Activated T-cell treated with anti-CD3 and anti-CD28 coated beads for 48 hours (primary cell): ENCODE measurements around the gene CDH22.

Source experiments
- DNase-seq: peaks from one replicate; pipeline ENCODE4 v3.0.0-alpha.2; 2020; ENCODE audit warnings: low read depth

Gene CDH22

GRCh38 chr20:46169245-46170171 lies 138.8 kb downstream of the CDH22 start:
- no peak for DNase-seq

GRCh38 chr20:46168438-46168837 lies 139.9 kb downstream of the CDH22 start:
- no peak for DNase-seq

- DNase-seq, result no peak
Observed at GRCh38 chr20:46167080-46167479, 141.2 kb downstream of the CDH22 start.

DNA sequence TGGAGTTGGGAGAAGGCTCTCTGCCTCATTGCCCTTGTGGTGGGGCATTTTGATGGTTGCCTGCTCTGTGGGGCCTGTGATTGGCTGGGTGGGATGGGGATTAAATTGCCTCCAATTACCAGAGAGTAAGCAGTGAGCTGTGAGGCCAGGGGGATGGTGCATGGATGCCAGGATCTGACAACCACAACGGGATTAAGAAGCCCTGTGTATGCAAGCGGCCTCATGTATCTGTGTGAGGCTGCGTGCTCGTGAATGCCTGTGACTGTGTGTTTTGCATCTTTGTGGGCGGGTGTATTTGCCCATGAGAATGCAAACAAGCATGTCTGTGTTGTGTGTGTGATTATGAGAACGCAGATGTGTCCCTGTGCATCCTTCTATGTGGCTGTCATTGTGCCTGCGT lies 144.0 kb downstream of the CDH22 start:
- no peak for DNase-seq

DNA sequence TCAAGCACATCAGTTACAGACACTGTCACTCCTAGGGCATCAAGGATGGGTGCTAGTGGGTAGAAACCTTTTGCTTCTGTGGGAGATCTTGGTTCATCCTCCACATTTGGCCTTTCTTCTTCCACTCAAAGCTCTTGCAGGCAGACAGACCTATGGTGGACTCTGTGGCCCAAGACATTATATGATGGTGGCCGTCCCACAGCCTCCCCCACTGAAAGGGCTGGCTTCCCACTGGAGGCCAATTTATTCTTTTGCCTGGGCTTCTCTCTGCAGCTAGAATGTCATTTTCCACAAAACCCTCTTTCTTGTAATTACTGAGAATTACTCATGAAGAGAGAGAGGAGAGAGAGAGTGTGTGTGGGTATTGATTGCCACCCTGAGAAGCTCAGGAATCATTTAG lies 146.4 kb downstream of the CDH22 start:
- DNase-seq, result no peak

DNA sequence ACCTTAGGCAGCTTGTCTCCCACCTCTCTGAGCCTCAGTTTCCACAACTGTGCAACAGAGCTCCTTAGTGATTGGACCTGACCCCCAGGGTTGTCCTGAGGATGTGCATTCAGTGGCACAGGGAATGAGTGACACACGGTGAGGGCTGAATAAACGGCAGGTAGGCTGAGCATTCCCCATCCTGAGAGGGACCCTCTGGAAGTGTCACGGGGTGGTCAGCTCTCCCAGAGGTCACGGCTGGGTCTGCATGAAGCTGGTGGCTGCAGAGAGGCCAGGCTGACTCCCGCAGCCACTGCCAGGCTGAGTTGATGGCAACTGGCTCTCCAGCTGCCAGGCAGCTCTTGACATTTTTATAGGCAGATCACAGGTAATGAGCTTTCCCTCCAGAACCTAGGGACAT lies 147.6 kb downstream of the CDH22 start:
- DNase-seq, result no peak

- no peak for DNase-seq
Observed at GRCh38 chr20:46159101-46159897, 149.0 kb downstream of the CDH22 start.

DNA sequence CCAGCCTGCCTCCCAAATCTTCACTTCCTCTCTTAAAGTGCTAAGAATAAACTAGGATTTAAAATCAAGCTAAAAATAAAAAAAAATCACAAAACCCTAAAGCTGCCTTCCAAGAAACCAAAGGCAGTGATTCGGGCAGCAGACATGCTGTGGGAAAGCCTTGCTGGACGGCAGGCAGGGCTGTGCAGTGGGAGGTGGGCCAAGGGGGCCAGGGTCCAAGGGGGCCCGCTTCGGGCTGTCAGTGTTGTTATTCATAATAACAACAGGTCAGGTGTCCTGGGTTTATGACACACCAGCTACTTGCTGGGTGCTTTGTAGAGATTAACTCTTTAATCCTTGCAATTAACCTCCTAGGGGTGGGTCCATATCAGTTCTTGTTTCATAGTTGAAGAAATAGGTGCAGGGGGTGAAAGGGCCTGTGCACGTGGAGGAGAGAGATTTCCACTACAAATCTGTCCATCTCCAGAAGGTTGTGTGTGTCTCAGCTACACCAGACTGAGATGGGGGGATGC lies 149.8 kb downstream of the CDH22 start:
- DNase-seq, result no peak

GRCh38 chr20:46157625-46158024 lies 150.7 kb downstream of the CDH22 start:
- no peak for DNase-seq

- DNase-seq, result no peak
Observed at GRCh38 chr20:46157076-46157592, 151.2 kb downstream of the CDH22 start.

GRCh38 chr20:46156065-46156464 lies 152.2 kb downstream of the CDH22 start:
- DNase-seq, result no peak

DNA sequence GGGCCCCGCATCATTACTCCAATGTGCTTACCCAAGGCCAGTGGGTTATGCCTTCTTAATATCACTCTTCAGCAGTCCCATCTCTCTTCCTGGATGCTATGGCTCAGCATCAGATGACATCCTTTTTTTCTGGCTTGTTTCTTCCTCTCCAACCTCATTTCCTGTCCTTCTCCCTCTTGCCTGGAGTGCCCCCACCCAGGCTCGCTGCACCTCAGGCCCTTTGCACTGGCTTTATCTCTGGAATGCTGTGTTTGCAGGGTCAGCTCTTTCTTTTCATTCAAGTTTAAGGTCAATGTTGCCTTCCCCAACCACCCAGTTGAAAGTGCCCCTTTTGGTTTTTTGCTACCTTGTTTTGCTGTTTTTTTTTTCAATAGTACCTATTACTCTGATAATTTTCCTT lies 153.5 kb downstream of the CDH22 start:
- no peak for DNase-seq

- DNase-seq, result no peak
Observed at GRCh38 chr20:46154305-46154704, 154.0 kb downstream of the CDH22 start.

DNA sequence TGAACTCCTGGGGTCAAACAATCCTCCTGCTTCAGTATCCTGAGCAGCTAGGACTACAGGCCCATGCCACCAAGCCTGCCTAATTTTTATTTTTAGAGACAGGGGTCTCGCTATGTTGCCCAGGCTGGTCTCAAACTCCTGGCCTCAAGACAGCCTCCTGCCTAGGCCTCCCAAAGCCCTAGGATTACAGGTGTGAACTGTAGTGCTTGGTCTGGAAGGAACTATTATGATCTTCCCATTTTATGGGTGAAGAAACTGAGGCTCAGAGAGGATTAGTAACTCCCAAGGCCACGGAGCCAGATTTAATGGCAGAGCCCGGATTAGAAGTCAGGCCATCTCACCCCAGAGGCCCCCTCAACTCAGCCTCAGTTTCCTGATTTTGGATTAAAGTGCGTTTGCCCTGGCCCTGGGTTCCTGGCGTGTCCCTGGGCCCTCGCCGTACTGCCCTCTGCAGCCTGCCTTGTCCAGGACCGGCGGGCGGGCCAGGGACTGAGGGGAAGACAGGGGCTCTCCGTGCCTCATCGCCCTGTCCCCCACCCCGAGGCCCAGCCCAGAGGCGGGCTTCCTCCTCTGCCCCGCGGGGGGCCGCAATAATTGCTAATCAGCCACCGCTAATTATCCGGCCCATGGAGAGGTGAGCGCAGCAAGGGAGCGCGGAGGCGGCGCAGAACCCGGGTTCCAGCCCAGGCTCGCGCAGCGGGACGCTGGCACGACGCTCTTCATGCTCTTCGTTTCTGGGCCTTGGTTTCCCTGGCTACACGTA lies 155.3 kb downstream of the CDH22 start:
- DNase-seq, result no peak

GRCh38 chr20:46151936-46152335 lies 156.4 kb downstream of the CDH22 start:
- DNase-seq, result peak; percentile 14

DNA sequence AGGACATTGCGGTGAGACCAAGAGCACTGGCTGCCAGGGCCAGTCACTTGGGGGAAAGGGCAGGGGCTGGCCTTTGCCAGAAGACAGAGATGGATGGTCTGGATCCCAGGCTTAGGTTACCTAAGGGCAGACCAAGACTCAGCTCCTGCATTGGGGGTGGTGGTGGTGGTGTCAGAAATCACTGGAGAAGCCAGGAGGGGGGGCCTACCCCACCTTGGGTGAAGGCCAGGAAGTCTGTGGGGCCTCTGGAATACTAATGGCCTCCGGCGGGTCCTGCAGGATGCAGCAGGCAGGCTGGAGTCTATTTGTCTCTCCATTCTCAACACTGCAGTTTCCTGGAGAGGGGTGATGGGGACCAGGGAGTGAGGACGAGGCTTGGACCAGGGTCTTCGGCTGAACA lies 157.4 kb downstream of the CDH22 start:
- no peak for DNase-seq

DNA sequence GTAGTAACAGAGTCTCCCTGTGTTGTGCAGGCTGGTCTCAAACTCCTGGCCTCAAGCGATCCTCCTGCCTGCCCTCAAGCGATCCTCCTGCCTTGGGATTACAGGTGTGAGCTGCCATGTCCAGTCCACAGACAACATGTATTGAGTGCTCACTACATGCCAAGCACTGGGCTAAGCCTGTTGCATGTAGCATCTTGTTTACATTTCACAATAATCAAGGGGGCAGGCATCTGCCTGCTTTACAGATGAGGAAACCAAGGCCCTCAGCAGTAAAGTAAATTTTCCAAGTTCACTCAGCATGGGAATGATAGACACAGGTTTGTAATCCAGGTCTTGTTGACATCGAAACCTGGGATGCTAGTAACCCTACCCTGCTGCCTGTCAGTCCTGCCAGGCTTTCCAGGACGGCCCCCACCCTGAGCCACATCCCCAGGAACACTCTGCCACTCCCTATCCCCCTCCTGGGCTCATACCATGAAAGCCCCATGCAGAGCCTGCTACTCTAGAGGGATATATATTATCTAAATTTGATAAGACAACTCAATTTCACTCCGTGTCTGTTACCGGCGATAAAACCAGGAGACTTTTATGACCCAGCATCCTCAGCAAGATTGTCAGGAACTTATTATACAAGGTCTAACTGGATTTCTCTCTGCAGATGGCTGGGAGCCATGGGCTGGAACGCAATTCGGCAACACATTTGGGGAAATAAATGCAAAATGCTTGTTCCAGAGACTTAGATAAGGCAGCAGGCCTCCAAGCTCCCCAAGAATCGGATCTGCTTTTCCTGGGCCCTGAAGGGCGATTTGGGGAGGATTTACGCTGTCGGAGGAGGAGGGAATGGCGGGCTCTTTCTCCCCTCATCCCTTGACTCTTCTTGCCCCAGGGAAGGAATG lies 159.7 kb downstream of the CDH22 start:
- DNase-seq, result no peak

- no peak for DNase-seq
Observed at GRCh38 chr20:46145713-46146112, 162.6 kb downstream of the CDH22 start.

DNA sequence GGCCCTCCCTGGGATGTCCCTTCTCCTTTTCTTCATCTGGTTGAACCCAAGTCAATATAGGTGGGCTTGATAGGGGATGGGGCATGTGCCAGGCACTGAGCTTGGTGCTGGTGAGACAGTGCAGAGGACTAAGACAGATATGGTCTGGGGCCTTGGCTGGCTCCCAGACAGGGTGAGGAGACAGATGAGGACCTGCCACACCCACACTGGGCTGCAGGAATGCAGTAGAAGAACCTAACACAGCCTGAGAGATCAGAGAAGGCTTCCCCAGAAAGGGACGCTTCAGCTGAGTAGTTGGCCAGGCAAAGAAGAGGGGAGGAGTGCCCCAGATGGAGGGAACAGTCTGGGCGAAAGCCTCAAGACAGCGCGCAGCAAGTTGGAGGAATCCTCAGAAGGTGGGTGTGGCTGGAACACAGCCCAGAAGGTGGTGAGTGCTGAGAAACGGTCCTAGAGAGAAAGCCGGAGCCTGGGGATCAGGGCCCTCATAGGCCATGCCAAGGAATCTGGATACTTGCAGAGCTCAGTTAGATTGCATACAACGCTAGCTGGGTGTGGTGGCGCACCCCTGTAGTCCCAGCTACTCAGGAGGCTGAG lies 163.8 kb downstream of the CDH22 start:
- no peak for DNase-seq

DNA sequence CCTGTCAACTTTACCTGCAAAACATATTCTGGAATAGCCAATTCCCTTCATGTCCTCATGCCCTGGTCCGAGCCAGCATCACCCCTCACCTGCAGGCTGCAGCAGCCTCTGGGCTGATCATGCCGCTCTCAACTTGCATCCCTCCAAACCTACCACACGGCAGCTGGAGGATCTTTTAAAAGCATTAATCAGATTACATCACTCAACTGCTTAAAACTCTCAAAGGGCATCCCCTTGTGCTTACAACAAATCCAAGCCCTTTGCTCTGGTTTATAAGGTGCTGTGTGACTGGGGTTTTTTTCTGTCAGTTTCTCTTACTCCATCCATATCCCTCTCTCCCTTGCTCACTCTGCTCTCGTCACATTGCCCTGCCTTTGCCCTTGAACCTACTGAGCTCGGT lies 166.2 kb downstream of the CDH22 start:
- no peak for DNase-seq
